ACC112 (cell line): Measurements from ENCODE around the gene SORCS3.

Source experiments
- H2AFZ ChIP-seq: fragments of 200-600 bp; sonication (generic); one replicate; pipeline ENCODE4 v1.6.0; 2017; ENCODE audit warnings: antibody characterized with exemption, low read length; ENCODE audit not compliant: unreplicated experiment
- H3K27ac ChIP-seq: fragments of 200-600 bp; sonication (generic); 2 replicates; pipeline ENCODE4 v1.5.1; 2014; ENCODE audit warnings: low read depth, mild to moderate bottlenecking, antibody characterized with exemption, low read length, moderate library complexity
- H3K27me3 ChIP-seq: fragments of 200-600 bp; sonication (generic); 2 replicates; pipeline ENCODE4 v1.6.1; 2014; ENCODE audit warnings: mild to moderate bottlenecking, antibody characterized with exemption, low read length, moderate library complexity, mixed read lengths; ENCODE audit not compliant: insufficient read depth
- H3K36me3 ChIP-seq: fragments of 200-600 bp; sonication (generic); 2 replicates; pipeline ENCODE4 v1.6.1; 2016; ENCODE audit warnings: mild to moderate bottlenecking, antibody characterized with exemption, low read length, moderate library complexity, mixed read lengths; ENCODE audit not compliant: insufficient read depth
- H3K4me1 ChIP-seq: fragments of 200-600 bp; sonication (generic); one replicate; pipeline ENCODE4 v1.6.1; 2016; ENCODE audit warnings: low read length, mixed read lengths; ENCODE audit not compliant: insufficient read depth, unreplicated experiment, control insufficient read depth
- H3K4me3 ChIP-seq: fragments of 200-600 bp; sonication (generic); 2 replicates; pipeline ENCODE4 v1.5.1; 2014; ENCODE audit warnings: mild to moderate bottlenecking, low read depth, low read length
- H3K79me2 ChIP-seq: fragments of 200-600 bp; sonication (generic); one replicate; pipeline ENCODE4 v1.6.0; 2016; ENCODE audit warnings: low read length; ENCODE audit not compliant: control insufficient read depth, unreplicated experiment, insufficient read depth

SORCS3 gene

DNA sequence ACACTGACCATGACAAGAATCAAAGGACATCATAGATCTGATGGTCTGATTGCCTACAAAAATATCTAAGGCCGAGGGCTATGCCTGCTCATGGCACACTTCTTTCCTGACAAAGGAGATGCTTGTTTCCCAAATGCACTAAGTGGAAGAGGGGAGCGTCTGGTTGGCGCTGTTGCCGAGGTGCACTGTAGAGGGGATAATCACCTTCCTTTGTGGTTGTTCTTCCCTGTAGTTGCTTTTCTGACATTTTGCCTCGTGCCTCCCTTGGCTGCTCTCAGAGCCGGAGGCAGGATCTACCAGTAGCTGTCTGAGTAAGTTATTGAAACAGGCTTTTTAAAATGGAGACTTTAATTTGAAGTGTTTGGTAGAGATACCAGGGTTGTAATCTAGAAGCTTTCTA, 352.0 kb downstream of the SORCS3 start:
- H2AFZ ChIP-seq = no peak overlapping the region
- no peak overlapping the region for H3K4me3 ChIP-seq
- no peaks in the 10 kb centered on the region for H3K4me1 ChIP-seq
- no peaks in the 10 kb centered on the region for H3K27me3 ChIP-seq
- H3K27ac ChIP-seq = no peak overlapping the region
- H3K79me2 ChIP-seq = no peaks in the 10 kb centered on the region
- no peaks in the 10 kb centered on the region for H3K36me3 ChIP-seq

DNA sequence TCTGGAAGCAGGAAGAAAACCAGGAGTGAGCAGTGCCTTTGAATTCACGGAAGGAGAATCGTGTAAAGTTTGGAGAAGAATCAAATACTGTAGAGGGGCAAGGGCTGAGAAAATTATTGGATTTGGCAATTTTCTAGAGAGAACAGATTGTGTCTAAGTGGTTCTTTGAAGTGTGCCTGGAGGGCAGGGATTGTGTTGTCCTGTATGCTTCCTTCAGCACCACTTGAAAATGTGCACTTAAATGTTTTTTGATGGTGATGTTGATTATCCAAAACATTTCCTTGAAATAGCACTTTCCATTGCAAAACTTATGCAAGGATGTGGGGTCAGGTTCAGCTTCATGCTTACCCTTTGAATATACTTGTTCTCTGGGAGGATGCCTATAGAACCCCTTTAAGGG, 360.2 kb downstream of the SORCS3 start:
- no peaks in the 10 kb centered on the region for H3K27me3 ChIP-seq
- no peaks in the 10 kb centered on the region for H3K79me2 ChIP-seq
- H3K27ac ChIP-seq = no peak overlapping the region
- no peaks in the 10 kb centered on the region for H3K4me1 ChIP-seq
- H3K4me3 ChIP-seq = no peak overlapping the region
- H2AFZ ChIP-seq = no peak overlapping the region
- H3K36me3 ChIP-seq = no peaks in the 10 kb centered on the region

DNA sequence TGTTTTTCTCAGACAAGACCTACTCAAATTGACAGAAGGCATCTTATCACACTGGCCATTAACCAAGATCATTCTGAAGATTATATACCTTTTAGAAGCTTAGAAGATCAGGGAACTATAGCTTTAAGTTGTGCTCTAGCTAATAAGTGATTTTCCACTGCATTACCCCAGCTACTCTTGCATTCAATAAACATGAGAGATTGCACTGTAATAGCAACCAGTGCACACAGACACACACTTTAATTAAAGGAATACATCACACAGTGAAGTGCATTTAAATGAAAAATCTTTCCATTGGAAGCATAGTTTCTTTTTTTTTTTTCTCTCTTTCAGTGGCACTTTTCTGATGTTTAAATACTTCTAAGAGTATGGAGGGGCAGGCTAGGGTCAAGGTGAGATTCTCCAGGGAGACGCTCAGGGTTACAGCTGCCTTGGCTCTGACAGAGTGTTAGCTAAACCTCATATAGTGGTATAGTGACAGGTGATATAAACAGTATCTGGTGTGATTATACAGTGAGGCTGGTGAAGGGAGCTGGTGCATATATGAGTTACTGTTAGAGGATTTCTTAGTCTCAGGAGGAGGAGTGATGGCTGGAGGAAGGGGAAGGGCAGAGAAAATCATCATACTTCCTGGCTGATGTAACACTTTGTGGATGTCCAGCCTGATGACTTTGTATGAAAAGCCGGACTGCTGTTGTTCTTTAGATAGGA, 369.5 kb downstream of the SORCS3 start:
- no peak overlapping the region for H2AFZ ChIP-seq
- H3K79me2 ChIP-seq = no peaks in the 10 kb centered on the region
- no peaks in the 10 kb centered on the region for H3K36me3 ChIP-seq
- no peak overlapping the region for H3K27ac ChIP-seq
- H3K4me3 ChIP-seq = no peak overlapping the region
- no peaks in the 10 kb centered on the region for H3K27me3 ChIP-seq
- no peaks in the 10 kb centered on the region for H3K4me1 ChIP-seq

DNA sequence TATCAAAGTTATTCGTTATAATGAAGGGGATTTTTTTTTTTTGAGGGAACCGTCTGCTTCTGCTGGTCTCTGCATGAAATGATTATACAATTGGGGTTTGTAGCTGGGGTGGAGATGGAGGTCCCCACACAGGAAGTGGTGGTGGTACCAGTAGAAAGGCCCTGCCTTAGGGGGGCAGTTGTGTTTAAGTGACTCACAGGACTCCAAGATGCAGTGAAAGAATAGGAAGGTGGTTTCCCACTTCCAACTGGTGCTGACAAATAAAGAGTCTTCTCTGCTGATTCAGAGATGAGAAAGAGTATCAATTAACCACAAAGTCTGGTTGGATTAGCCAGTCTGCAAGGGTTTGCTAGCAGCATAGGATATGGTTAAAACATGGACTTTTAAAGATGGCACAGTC, 376.0 kb downstream of the SORCS3 start:
- H3K27me3 ChIP-seq = no peaks in the 10 kb centered on the region
- no peak overlapping the region for H3K27ac ChIP-seq
- H2AFZ ChIP-seq = no peak overlapping the region
- H3K4me1 ChIP-seq = no peaks in the 10 kb centered on the region
- H3K36me3 ChIP-seq = no peaks in the 10 kb centered on the region
- H3K79me2 ChIP-seq = no peaks in the 10 kb centered on the region
- no peak overlapping the region for H3K4me3 ChIP-seq

DNA sequence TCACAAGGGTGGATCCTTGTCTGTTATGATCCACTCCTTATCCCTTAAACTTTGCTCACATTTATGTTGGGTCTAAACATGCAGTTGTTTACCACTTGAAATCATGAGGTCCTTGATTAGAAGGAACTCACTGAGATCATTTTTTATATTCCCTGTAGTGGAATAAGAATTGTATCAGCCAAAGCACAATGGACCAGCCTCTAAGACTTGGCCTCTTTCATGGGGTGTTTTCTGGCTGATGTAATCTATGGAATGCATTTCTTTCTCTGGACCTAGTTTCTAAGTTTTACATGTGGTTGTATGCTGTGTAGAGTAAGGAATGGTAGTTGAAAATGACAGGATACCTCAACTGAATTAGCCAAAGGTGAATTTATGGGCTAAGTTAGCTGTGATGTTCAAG, 376.6 kb downstream of the SORCS3 start:
- Histone ChIP-seq H3K27ac (no peak overlapping the region), H3K4me3 (no peak overlapping the region), H3K27me3 (no peaks in the 10 kb centered on the region), H3K79me2 (no peaks in the 10 kb centered on the region), H2AFZ (no peak overlapping the region), H3K36me3 (no peaks in the 10 kb centered on the region), H3K4me1 (no peaks in the 10 kb centered on the region)

DNA sequence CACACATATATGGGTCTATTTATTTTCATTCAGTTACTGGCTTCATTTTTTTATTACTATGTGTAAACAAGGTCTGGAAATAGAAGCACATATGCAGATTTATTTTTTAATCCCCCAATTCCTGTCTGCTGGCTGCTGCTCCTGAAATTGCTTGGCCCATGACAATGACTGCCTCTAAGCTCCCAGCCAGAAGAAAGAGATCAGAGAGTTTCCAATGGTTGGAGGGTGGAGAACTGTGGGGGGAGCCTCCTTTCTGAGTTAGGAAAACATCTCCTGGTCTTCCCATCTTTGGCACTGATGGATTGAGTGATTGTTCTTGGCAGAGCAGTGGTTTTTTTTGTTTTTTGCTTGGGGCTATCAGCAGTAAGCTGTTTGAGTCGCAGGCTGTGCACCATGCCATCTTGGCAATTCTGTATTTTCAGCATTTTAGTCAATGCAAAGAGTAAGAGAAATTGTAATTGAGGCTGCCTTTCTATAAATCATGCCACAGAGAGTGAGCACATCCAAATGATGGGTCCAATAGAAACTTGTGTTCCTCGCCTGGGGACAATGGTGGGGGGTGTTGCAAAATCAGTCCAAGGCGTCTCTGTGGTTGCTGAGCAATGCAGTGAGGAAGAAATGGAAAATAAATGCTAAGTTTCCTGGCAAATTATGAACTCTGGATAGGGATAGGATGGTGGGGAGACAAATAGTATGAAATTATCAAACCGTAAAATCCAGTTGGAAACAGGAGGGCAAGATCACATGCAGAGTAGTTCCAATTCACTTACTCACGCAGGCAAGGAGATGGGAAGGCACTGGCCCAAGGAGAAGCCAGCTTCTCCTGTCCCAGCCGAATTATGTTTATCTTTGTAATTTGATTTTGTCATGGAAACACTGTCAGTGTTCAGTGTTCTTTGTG, 382.4 kb downstream of the SORCS3 start:
- Histone ChIP-seq H3K36me3 (no peaks in the 10 kb centered on the region), H3K79me2 (no peaks in the 10 kb centered on the region), H3K4me1 (no peaks in the 10 kb centered on the region), H2AFZ (no peak overlapping the region), H3K27me3 (no peaks in the 10 kb centered on the region), H3K27ac (no peak overlapping the region), H3K4me3 (no peak overlapping the region)

DNA sequence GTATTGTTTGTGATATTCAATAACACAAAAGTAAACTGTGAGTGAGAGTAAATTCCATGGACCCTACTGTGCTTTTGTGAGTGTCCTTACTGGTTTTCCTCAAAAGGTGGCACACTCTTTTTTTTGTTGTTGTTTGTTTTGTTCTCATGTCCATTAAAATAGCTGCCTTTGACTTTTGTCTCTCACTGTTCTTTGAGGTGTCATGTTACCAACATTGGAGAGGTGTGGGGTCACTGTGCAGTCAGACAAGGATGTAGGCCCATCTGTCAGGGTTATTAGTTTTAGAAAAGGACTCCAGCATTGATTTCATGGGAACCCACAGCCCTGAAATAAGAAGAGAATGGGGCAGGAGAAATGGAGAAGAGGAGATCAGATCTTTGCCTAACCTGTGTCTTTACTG, 383.1 kb downstream of the SORCS3 start:
- H3K27ac ChIP-seq = no peak overlapping the region
- no peaks in the 10 kb centered on the region for H3K27me3 ChIP-seq
- H3K4me1 ChIP-seq = no peaks in the 10 kb centered on the region
- no peak overlapping the region for H2AFZ ChIP-seq
- H3K36me3 ChIP-seq = no peaks in the 10 kb centered on the region
- H3K4me3 ChIP-seq = no peak overlapping the region
- no peaks in the 10 kb centered on the region for H3K79me2 ChIP-seq

DNA sequence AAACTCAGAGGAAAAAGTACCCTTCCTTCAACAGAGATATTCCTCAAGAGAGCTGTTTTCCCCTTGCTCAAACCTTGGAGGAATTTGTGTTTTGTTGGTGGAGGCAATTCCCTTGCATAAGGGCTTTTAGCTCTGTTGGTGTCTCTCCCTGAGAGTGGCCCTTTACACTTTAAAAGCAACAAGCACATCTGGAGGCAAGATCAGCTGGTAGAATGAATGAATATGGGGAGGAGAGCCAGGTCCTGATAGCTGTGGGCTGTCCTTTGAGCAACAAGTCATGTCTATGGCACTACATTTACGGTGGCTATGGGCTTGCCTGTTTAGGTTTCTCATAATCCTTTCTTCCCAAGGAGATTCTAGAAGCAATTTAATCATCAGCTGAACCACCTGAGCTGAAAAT, 384.0 kb downstream of the SORCS3 start:
- Histone ChIP-seq H3K4me3 (no peak overlapping the region), H3K4me1 (no peaks in the 10 kb centered on the region), H3K27ac (no peak overlapping the region), H3K36me3 (no peaks in the 10 kb centered on the region), H3K27me3 (no peaks in the 10 kb centered on the region), H2AFZ (no peak overlapping the region), H3K79me2 (no peaks in the 10 kb centered on the region)

DNA sequence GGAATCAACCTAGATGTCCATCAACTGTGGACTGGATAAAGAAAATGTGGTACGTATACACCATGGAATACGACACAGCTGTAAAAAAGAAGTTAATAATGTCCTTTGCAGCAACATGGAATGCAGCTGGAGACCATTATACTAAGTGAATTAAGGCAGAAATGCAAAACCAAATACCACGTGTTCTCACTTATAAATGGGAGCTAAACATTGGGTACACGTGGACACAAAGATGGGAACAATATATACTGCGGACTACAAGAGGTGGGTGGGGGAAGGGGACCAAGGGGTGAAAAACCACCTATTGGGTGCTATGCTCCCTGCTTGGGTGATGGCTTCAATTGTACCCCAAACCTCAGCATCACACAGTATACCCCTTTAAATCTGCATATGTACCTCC, 385.5 kb downstream of the SORCS3 start:
- no peaks in the 10 kb centered on the region for H3K4me1 ChIP-seq
- no peaks in the 10 kb centered on the region for H3K79me2 ChIP-seq
- no peaks in the 10 kb centered on the region for H3K36me3 ChIP-seq
- no peak overlapping the region for H2AFZ ChIP-seq
- H3K27ac ChIP-seq = no peak overlapping the region
- no peaks in the 10 kb centered on the region for H3K27me3 ChIP-seq
- no peak overlapping the region for H3K4me3 ChIP-seq

DNA sequence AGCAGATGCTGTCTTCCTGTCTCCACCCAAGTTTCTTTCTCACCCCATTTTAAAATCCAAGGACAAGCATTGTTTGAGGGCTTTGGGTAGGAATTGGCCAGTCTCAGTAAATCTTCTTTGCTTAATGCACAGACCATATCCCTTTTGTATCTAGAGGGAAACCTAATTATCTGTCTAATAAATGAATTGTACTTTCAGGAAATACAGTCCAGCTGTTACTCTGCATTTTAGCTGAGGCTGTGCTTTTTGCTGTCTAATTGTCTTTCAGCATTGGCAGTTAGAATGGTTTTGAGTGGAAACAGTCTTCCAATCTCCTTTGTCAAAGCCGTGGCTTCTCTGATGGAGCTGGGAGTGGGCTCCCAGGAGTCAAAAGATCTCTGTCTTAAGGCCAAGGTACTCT, 388.2 kb downstream of the SORCS3 start:
- Histone ChIP-seq H3K27ac (no peak overlapping the region), H3K36me3 (no peaks in the 10 kb centered on the region), H3K27me3 (no peaks in the 10 kb centered on the region), H3K4me3 (no peak overlapping the region), H3K4me1 (no peaks in the 10 kb centered on the region), H3K79me2 (no peaks in the 10 kb centered on the region), H2AFZ (no peak overlapping the region)

DNA sequence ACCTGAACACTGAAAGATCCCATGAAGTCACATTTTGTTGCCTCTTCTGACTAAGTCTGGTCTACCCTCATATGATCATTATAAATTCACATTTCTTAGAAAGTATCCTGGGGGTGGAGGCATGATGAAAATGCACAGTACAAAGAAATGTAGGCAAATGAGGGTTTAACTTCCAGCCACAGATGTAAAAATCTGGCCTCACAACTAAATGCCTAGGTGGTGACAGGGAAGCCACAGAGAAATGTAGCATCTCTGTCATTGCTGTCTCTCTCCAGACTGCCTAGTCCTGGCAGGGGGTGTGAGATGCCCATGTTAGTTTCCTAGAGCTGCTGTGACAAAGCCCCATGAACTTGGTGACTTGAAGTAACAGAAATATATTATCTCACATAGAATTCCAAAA, 395.9 kb downstream of the SORCS3 start:
- Histone ChIP-seq H3K4me3 (no peak overlapping the region), H3K27me3 (no peaks in the 10 kb centered on the region), H3K79me2 (no peaks in the 10 kb centered on the region), H3K4me1 (no peaks in the 10 kb centered on the region), H3K27ac (no peak overlapping the region), H3K36me3 (no peaks in the 10 kb centered on the region), H2AFZ (no peak overlapping the region)
